BJ (cell line): Measurements from ENCODE around the gene NIFK. TPM values are rescaled to one million over a fixed set of nuclear protein-coding genes. Genes with fewer than 3 reads are reported as not detected.

ENCODE experiments used
- CTCF ChIA-PET: fragments of 350-600 bp; formaldehyde crosslinking; extraction: SDS; loops from one replicate; lab custom pipeline; 2021; ENCODE audit warnings: antibody characterized with exemption, inconsistent platforms; lab: Yijun Ruan, JAX
- POLR2A ChIA-PET: fragments of 300-600 bp; sonication (Branson Sonifier 250); formaldehyde crosslinking; extraction: SDS; loops from one replicate; lab custom pipeline; 2021; ENCODE audit warnings: antibody characterized with exemption; lab: Charles Lee
- DNase-seq: peaks from one replicate; pipeline ENCODE4 v3.0.0-alpha.2; 2011; ENCODE audit warnings: low read depth
- H3K27me3 ChIP-seq: 2 replicates; pipeline ENCODE4 v1.6.0; 2011; ENCODE audit warnings: low read length; ENCODE audit not compliant: control insufficient read depth, insufficient read depth
- H3K36me3 ChIP-seq: 2 replicates; pipeline ENCODE4 v1.5.1; 2011; ENCODE audit warnings: low read length; ENCODE audit not compliant: control insufficient read depth, insufficient read depth
- H3K4me3 ChIP-seq: 2 replicates; pipeline ENCODE4 v1.5.1; 2011; ENCODE audit warnings: low read depth, mild to moderate bottlenecking, control low read depth, low read length
- CTCF ChIP-seq: IDR thresholded peaks from 2 replicates; pipeline ENCODE4 v1.5.1; 2011; ENCODE audit warnings: low read depth, mild to moderate bottlenecking, control low read depth, inconsistent platforms, low read length, moderate library complexity; ENCODE audit not compliant: insufficient read depth
- polyA plus RNA-seq: library from polyadenylated mRNA; depleted of rRNA; stranded (reverse); fragments of >200 nt; gene quantifications from 2 replicates; pipeline ENCODE4 v1.2.3, GENCODE V29; 2011

NIFK gene
- polyA plus RNA-seq, 1 experiment: 12.4 TPM

- no peaks in the 10 kb centered on the region for H3K27me3 ChIP-seq
- H3K36me3 ChIP-seq: no peaks in the 10 kb centered on the region
- ChIA-PET CTCF (interaction anchor here (1.1 to 1.6 kb wide), 3 partner anchors 10 to 21 kb away, joined by 3 to 5 read pairs (median 3); no protein-coding TSS in a partner anchor), POLR2A (no interaction called here)
- no peak overlapping the region for H3K4me3 ChIP-seq
- no peak for TF ChIP-seq CTCF
- no peak for DNase-seq
These were observed 37.0 kb downstream of the NIFK start for GRCh38 chr2:121699421-121700333.

- no peak for TF ChIP-seq CTCF
- DNase-seq: no peak
- ChIA-PET POLR2A (no interaction called here), CTCF (no interaction called here)
- Histone ChIP-seq H3K4me3 (no peak overlapping the region), H3K27me3 (no peaks in the 10 kb centered on the region), H3K36me3 (no peaks in the 10 kb centered on the region)
These were observed 38.3 kb downstream of the NIFK start for GRCh38 chr2:121698318-121698930.

DNA sequence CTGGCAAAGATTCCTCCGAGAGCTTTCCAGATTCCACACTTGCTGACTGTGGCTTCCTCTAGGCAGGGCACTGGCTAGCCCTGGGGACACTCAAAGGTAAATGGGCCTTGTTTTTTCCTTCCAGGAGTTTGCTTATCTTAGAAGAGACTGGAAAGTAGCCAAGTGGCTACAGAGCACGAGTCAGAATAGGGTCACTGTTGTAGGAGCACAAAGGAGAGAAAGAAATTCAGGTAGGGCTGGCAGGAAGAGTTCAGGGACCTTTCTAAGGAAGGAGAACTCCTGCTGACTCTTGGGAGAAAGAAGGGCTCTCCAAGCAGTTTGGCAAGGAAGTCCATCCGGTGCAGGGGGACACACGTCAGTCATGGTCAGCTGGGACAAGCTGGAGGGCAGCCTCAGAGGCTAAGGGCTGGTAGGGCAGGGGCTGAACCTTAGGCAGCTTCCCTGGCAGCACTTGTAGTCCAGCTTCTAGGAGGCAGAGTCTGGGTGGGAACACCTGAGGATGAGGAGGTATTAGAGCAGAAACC lies 39.5 kb downstream of the NIFK start:
- CTCF ChIA-PET: interaction anchor here (1.4 kb wide), 1 partner anchor 21 kb away, joined by 3 read pairs; no protein-coding TSS in a partner anchor
- TF ChIP-seq CTCF: no peak
- no peaks in the 10 kb centered on the region for H3K27me3 ChIP-seq
- no peak for DNase-seq
- H3K4me3 ChIP-seq: no peak overlapping the region
- POLR2A ChIA-PET: no interaction called here
- H3K36me3 ChIP-seq: no peaks in the 10 kb centered on the region

GRCh38 chr2:121696410-121696930 lies 40.2 kb downstream of the NIFK start:
- CTCF ChIA-PET: interaction anchor here (1.4 kb wide), 1 partner anchor 22 kb away, joined by 3 read pairs; no protein-coding TSS in a partner anchor
- H3K4me3 ChIP-seq: no peak overlapping the region
- POLR2A ChIA-PET: no interaction called here
- H3K27me3 ChIP-seq: no peaks in the 10 kb centered on the region
- no peak for DNase-seq
- TF ChIP-seq CTCF: no peak
- no peaks in the 10 kb centered on the region for H3K36me3 ChIP-seq

DNA sequence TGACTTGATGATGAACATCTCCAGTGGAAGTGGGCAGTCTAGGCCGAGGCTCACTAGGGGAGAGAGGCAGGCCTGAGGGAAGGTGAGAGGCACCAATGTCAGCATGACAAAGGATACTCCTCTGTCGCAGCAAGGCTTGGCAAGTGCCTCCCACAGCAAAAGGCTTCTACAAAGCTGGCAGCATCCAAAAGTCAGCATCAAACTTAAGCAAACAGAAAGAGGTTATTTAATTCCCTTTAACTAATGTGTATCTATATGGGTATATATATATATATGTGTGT lies 41.6 kb downstream of the NIFK start:
- no peak for DNase-seq
- H3K4me3 ChIP-seq: no peak overlapping the region
- TF ChIP-seq CTCF: no peak
- no peaks in the 10 kb centered on the region for H3K27me3 ChIP-seq
- H3K36me3 ChIP-seq: no peaks in the 10 kb centered on the region
- ChIA-PET POLR2A (no interaction called here), CTCF (no interaction called here)
